Epithelial cell of proximal tubule (primary cell): ENCODE measurements around the gene SLC46A1. TPM values are rescaled to one million over a fixed set of nuclear protein-coding genes. Genes with fewer than 3 reads are reported as not detected.
A peak's percentile ranks its signal among the peaks of the same experiment; 100 is the strongest.

ENCODE experiments used
- DNase-seq: peaks from one replicate; pipeline ENCODE4 v3.0.0-alpha.2; 2011; ENCODE audit warnings: low read depth
- H3K4me3 ChIP-seq: 2 replicates; pipeline ENCODE4 v1.5.1; 2011; ENCODE audit warnings: low read depth, mild to moderate bottlenecking, low read length
- total RNA-seq: library from RNA; depleted of rRNA; stranded (reverse); fragments of >200 nt; gene quantifications from 2 replicates; pipeline ENCODE4 v1.2.3, GENCODE V29; 2015
- TF ChIP-seq, protein P1 (sequence below): conservative IDR thresholded peaks from 2 replicates; pipeline ENCODE4 v1.5.1; 2012; ENCODE audit warnings: low read depth, mild to moderate bottlenecking, low read length

Gene SLC46A1
- total RNA-seq, 1 donor from 2014 or later, result 2.8 TPM

DNA sequence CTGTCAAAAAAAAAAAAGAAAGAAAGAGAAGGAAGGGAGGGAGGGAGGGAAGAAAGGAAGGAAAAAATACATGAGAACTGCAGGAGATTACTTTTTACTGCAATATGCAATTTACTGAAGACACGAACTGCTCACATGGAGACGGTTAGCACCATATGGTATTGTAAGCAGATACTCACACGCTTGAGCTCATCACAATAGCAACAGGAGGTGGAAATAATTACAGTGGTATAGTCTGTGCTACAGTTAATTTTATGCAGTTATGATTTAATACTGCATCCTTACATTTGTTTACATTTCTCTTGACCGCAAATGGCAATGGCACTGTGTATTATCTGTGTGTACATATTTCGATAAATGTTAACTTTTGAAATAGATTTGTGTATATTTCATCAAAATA is 21.4 kb upstream of the SLC46A1 start:
- no peak overlapping the region for H3K4me3 ChIP-seq
- TF ChIP-seq, protein P1, sequence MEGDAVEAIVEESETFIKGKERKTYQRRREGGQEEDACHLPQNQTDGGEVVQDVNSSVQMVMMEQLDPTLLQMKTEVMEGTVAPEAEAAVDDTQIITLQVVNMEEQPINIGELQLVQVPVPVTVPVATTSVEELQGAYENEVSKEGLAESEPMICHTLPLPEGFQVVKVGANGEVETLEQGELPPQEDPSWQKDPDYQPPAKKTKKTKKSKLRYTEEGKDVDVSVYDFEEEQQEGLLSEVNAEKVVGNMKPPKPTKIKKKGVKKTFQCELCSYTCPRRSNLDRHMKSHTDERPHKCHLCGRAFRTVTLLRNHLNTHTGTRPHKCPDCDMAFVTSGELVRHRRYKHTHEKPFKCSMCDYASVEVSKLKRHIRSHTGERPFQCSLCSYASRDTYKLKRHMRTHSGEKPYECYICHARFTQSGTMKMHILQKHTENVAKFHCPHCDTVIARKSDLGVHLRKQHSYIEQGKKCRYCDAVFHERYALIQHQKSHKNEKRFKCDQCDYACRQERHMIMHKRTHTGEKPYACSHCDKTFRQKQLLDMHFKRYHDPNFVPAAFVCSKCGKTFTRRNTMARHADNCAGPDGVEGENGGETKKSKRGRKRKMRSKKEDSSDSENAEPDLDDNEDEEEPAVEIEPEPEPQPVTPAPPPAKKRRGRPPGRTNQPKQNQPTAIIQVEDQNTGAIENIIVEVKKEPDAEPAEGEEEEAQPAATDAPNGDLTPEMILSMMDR, result no peak
- no peak for DNase-seq

DNA sequence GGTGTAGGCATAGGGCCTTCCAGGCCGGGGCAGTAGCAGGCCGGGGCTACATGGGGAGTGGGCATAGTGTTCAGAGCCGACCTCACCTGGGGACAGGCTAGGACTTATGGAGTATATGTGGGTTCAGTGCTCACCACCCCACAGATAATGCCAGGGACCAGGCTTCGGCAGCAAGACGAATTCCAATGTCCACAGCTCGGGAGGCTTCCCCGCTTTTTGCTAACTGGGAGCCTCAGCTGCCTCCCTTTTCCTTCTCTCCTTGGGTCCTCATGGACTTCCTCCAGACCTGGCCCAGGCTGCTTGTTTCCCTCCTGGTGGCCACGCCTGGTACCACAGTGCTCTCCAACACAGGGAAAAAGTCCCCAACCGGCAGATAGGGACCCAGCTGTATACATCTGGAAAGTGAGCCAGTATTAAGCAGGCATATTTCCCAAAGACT is 20.1 kb upstream of the SLC46A1 start:
- no peak for DNase-seq
- no peak overlapping the region for H3K4me3 ChIP-seq
- TF ChIP-seq, protein P1, result peak; percentile 42

DNA sequence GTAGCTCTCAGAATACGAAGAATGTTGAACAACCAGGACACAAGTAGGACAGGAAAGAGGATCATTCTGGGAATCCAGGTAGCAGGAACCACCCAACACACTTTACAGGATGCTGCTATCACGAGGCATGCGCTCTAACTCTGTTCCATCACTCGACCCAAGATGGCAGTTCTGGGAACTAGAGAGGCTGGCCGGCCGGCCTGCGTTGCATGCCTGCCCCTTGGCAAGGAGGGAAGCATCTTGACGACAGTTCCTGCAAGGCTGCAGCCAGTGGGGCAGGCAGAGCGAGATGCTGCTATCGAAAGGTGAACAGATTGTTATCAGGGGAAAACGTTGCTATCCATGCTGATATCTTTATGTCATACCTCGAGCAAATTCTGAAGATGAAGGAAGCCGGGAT is 19.2 kb upstream of the SLC46A1 start:
- TF ChIP-seq, protein P1, result no peak
- no peak overlapping the region for H3K4me3 ChIP-seq
- DNase-seq, result no peak

DNA sequence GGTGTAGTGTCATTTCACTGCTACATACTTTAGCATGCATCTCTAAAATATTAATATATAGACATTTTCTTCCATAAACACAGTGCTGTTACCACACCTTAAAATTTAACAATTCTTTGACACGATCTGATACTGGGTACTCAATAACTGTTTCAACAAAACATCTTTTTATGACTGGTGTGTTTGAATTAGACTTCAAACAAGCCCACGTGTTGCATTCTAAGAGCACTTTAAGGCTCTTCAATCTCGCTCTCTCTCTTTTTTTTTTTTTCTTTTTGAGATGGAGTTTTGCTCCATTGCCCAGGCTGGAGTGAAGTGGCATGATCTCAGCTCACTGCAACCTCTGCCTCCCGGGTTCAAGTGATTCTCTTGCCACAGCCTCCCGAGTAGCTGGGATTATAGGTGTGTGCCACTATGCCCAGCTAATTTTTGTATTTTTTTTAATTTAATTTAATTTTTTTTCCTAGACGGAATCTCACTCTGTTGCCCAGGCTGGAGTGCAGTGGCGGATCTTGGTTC is 15.8 kb upstream of the SLC46A1 start:
- TF ChIP-seq, protein P1, result no peak
- DNase-seq, result no peak
- H3K4me3 ChIP-seq, result no peak overlapping the region

DNA sequence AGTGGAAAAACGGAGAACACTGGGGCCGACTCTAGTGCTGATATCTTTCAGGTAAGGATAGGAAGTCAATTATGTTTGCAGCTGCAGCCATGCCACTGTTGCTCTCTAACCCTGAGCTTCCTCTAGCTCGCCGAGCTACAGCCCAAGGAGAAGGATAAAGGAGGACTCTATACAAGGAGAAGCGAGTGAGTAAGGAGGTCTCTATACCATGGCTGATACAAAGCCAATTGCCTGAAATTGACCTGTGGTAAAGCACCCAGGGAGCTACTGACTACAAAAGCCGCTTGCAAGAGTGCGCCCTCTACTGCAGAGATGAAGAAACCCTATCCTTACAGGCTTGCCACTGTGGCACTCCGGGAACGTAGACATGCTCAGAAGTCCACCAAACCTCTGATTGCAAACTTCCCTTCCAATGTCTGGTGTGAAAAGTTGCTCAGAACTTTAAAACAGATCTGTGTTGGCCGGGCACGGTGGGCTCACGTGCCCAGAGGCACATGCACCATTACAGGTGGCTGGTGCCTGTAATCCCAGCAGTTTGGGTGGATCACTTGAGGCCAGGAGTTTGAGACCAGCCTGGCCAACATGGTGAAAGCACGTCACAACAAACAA is 10.8 kb upstream of the SLC46A1 start:
- TF ChIP-seq, protein P1, result peak; percentile 95
- no peak for DNase-seq
- H3K4me3 ChIP-seq, result no peak overlapping the region

DNA sequence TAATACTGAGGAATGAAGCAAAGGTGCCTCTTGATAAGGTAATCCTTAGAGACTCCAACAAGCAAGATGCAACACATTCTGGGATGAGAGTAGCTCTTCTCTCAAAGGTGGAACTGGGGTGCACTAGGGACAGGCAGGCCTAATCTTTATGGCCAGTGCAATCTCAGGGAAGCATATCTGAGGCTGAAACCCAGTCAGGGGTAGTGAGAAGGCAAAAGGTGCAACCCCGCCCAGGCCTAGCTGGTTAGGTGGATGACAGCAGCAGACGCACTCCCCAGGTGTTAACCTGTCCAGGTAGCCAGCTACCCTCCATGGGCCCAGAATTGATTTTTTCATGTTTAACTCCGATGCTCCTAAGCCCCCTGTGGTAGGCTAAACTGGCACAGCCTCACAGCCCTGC is 9.9 kb upstream of the SLC46A1 start:
- DNase-seq, result no peak
- no peak overlapping the region for H3K4me3 ChIP-seq
- TF ChIP-seq, protein P1, result no peak

DNA sequence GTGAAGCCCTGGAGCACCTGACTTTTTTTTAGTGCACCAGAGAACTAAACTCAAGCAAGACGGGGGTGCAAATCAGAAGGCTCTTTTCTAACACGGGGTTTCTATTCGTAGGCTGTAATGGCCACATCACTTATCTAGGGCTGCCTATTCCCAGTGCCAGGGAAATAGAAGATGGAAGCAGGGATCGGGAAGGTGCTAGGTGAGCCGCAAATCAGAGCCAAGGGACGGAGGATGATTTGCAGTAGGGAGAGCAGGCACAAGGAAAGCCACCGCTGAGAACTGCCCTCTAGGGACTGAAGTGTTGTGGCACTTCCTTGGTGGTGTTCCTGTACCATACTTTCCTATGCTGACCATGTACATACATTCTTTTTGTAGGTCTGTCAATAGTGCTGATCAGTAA is 7.8 kb upstream of the SLC46A1 start:
- TF ChIP-seq, protein P1, result no peak
- no peak for DNase-seq
- H3K4me3 ChIP-seq, result no peak overlapping the region
